MM.1S (cell line): Measurements from ENCODE around the gene STARD3.

Experiments
- CTCF ChIP-seq: fragments of 300-600 bp; sonication (generic); IDR thresholded peaks from 2 replicates; pipeline ENCODE4 v1.5.1; 2016; ENCODE audit warnings: antibody characterized with exemption, low read length, mixed read lengths
- EZH2phosphoT487 ChIP-seq: fragments of 300-600 bp; sonication (generic); IDR thresholded peaks from 2 replicates; pipeline ENCODE4 v1.6.1; 2018; ENCODE audit warnings: antibody characterized with exemption, low read length

GRCh38 chr17:39622380-39623006, 14.5 kb upstream of the STARD3 start:
- no peak for TF ChIP-seq CTCF
- no peak for TF ChIP-seq EZH2phosphoT487
